HG03460 (cell line): ENCODE data around the gene DNTTIP2.
"Not testable (repeated sequence)": the region's sequence is repeated elsewhere in the genome, so short reads cannot be mapped to it uniquely, and the experiment has no call there.

Source experiments
- ATAC-seq: cut with Tn5 transposase; IDR thresholded peaks from one replicate; pipeline ENCODE4 v1.9.1; 2021; ENCODE audit not compliant: unreplicated experiment

DNTTIP2 gene

DNA sequence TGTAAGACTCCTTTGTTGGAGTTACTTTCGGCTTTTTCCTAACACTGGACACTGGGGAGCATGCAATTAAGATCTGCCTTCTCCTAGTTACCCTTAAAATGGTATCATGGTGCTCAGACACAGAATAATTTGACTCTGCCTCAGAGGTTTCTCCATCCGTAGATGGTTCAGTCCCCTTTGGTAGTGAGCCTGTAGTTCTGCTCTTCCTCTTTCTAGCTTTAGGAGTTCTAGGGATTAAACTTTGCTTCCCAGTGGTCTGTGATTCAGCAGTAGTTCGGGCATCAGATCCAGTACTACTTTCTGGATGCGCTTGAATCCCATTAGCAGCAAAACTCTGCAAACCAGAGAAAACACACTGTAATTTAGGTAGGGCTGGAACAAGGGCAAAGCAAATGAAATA, 1.5 kb downstream of the DNTTIP2 start:
- ATAC-seq: no peak

DNA sequence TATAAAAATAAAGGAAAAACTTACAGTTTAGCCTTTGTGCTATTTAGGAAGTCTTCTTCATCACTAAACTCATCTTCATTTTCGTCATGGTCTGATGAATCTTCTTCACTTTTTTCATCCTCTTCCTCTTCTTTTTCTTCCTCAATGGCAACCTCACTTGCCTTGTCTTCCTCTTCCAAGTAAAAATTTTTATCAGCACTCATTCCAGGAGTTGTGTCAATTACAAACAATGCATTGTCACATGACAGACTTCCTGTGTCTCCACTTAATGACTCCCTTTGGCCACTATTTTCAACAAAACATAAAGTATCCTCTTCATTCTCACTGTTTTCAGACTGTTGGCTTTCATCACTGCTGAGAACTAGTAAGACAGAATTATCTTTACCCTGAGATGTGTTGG, 2.8 kb downstream of the DNTTIP2 start:
- ATAC-seq: no peak

DNA sequence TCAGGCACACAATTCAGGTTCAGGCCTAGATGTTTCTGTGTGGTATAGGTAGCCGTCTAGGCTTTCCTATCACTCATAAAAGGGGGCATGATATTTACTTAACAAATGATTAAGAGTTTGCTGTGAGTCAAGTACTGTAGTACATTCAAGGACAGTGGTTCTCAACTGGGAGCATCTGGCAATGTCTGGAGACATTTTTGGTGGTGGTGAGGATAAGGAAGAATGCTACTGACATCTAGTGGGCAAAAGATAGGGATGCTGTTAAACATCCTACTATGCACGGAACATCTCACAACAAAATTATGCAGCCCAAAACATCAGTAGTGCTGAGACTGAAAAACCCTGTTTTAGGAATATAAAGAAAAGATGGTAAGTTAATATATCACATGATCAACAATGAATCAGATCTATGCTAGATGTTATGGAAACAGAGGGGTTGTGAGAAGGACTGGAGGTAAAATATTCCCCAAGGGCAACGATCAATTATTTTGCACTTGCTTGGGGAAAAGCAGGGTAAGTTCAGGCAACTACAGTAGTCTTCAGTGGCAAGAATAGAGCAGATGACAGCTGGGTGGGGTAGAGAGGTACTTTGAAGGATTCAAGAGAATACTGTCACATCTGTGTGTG, 4.9 kb downstream of the DNTTIP2 start:
- no peak for ATAC-seq

DNA sequence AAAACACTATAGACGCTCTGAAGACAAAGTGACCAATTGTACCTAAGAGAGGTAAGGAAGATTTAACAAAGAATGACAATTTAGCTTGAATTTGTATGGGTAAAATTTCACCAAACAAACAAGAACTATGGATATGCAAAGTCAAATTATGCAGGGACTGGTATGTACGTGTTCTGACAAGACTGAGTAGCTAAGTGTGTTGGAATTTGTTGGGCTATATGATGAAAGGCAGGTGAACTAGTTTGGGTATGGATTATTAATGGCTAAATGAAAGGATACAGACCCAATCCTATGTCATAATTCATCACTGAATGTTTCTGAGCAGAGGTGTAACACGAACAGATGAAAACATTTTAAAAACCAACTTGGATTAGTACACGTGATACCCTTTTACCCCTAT, 7.6 kb downstream of the DNTTIP2 start:
- ATAC-seq: no peak

- ATAC-seq: no peak
Measured at GRCh38 chr1:93869653-93870052, 9.4 kb downstream of the DNTTIP2 start.

DNA sequence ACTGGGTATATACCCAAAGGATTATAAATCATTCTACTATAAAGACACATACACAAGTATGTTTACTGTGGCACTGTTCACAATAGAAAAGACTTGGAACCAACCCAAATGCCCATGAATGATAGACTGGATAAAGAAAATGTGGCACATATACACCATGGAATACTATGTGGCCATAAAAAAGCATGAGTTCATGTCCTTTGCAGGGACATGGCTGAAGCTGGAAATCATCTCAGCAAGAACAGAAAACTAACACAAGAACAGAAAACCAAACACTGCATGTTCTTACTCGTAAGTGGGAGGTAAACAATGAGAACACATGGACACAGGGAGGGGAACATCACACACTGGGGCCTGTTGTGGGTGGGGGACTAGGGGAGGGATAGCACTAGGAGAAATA, 10.5 kb downstream of the DNTTIP2 start:
- ATAC-seq: not testable (repeated sequence)

- ATAC-seq: no peak
Measured at GRCh38 chr1:93865253-93865652, 13.8 kb downstream of the DNTTIP2 start.

DNA sequence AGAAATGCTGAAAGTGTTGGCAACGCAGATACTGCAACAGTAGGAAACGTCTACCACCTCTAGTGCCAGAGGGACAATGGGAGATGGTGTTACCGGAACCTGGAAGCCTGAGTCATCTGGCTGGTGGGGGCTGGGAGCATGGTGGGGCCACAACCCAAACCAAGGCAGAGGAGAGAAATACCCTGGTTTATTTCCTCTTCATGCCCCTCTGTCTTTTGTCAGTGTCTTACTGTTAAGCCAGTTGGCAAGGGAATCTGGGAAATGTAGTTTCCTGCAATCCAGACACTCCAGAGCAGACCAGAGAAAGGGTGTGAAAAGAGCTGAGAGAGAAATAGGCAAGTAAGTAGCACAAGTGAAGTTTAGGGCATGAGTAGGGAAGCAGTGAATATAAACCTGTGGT, 14.8 kb downstream of the DNTTIP2 start:
- ATAC-seq: no peak

- not testable (repeated sequence) for ATAC-seq
Measured at GRCh38 chr1:93857653-93858052, 21.4 kb downstream of the DNTTIP2 start.

GRCh38 chr1:93855983-93856382, 23.0 kb downstream of the DNTTIP2 start:
- ATAC-seq: not testable (repeated sequence)

DNA sequence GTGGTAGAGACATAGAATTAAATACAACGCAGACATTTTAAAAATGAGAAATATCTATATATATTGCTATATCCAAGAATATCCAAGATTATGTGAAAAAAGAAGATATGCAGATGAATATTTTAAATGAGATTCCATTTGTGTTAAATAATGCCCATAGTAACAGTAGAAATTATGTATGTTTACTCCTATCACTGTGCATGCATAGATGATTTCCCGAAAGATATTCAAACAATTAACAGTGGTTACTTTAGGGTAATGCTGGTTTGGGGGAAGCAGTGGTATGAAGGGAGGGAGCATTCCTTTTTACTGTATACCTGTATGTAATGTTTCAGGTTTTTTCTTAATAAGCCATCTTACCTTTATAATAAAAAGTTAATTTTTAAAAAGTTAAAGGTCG, 25.1 kb downstream of the DNTTIP2 start:
- no peak for ATAC-seq

DNA sequence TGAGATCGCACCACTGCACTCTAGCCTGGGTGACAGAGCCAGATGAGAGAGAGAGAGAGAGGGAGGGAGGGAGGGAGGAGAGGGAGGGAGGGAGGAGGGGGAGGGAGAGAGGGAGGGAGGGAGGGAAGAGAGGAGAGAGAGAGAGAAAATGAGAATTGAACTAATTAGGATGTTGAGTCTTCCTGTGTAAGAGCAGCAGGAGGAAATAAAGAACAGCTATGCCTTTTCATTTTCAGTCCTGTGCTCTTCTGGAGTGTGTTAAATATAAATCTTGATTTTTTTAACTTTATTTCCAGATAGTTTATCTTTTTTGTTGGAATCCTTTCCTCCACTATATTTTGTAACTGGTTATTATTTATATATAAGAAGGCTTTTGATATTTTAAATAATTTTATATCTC, 27.1 kb downstream of the DNTTIP2 start:
- ATAC-seq: no peak

- no peak for ATAC-seq
Measured at GRCh38 chr1:93851327-93851712, 27.7 kb downstream of the DNTTIP2 start.

DNA sequence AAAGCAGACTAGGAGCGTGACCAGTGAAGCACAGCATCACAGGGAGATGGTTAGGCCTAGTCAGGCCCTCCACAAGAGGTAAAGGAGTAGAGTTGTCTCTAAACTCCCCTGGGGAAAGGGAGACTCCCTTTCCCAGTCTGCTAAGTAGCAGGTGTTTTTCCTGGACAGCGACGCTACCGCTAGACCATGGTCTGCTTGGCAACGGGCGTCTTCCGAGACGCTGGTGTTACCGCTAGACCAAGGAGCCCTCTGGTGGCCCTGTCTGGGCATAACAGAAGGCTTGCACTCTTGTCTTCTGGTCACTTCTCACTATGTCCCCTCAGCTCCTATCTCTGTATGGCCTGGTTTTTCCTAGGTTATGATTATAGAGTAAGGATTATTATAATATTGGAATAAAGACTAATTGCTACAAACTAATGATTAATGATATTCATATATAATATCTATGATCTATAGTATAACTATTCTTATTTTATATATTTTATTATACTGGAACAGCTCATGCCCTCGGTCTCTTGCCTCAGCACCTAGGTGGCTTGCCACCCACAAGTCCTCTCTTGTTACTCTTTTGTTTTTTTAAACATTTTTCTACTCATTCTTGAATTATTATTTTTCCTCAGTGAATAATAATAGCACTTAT, 28.2 kb downstream of the DNTTIP2 start:
- ATAC-seq: not testable (repeated sequence)

GRCh38 chr1:93848350-93848883, 30.6 kb downstream of the DNTTIP2 start:
- no peak for ATAC-seq

DNA sequence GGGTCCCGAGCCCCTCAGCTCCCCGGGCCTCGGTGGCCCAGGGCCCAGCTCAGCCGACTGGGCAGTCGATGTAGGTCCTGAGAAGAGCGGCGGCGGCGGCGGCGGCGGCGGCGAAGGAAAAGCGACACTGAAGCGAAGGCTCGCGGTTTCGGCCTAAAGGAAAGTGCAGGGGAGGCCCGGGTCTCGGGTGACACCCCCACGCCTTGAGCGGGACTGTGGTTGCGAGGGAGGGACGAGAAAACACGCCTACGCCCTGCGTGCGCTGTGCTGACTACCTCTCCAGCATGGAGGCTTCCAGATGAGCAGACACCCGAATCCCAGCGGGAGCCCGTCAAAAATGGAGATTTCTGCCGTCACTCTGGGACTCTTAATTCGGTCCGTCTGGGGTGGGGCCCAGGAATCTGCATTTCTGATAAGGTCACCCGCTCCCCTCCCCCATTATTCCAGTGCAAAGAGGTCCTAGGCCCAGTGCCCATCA, 31.2 kb downstream of the DNTTIP2 start:
- peak; percentile 21 for ATAC-seq

DNA sequence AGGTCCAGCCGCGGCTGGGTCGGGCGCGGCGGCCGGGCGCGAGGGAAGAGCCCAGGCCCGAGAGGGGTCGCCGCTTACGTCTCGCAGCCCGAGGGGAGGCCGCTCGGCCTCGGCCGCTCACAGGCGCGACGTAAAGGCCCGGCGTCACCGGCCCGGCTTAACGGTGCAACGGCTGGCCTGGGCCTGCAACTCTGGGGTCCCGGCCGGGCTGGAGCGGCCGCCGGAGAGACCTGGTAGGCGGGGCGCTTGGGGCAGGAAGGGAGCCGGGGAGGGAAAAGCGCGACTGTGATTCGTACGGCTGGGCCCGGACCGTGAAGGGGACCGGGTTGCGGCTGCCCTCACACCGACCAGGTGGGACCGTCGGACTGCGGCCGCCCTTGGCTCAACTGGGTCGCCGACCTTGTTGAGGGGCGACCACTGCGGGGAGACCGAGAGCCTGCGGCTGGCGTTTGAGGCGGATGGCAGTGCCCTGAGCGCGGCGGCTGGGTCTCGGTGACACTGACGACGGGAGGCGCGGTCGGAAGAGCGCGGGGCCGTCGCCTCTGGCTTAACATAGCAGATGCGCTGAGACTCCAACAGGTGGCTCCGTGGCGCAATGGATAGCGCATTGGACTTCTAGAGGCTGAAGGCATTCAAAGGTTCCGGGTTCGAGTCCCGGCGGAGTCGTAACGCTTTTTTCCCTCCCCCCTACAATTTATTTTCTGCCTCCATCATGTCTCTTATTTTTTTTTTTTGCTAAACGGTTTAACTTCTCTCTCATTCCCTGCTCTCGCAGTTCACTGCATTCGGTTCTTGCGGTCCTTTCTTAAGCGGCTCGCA, 31.8 kb downstream of the DNTTIP2 start:
- peak; percentile 65 for ATAC-seq

DNA sequence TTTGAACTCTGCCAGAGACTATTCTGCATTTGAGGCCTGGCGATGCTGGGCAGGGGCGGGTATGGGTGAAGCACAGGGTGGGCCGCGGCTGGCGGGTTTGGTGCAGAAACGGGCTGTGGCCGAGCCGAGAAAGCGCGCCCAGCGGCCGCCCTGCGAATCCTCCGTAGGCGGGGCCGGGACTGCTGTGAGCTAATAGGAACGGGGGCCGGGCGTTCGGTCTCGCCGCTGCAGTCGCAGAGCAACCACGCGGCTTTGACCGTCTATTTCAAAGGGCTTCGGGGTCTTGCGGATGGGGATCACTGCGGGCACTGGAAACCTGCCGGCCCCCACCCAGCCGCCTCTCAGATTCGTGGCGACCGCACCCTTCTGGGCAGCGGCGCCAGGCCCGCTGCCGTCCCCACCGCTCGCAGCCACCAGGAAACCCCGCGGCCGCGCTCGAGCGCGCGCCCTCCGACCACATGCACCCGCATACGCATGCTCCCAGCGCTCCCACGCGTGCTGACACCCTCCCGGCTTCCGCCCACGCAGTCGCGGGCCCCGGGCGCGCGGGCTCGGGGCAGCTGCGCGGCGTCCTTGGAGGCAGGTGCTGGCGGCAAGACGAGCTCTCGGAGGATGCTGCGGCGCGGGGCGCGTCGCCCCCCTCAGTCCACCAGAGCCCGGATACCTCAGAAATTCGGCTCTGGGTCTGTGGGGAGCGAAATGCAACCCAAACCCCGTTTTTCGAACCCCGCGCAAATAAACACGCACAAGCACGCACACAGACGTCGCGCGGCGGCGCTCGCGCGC, 32.6 kb downstream of the DNTTIP2 start:
- peak; percentile 49 for ATAC-seq

GRCh38 chr1:93845538-93846205, 33.3 kb downstream of the DNTTIP2 start:
- peak; percentile 7 for ATAC-seq

DNA sequence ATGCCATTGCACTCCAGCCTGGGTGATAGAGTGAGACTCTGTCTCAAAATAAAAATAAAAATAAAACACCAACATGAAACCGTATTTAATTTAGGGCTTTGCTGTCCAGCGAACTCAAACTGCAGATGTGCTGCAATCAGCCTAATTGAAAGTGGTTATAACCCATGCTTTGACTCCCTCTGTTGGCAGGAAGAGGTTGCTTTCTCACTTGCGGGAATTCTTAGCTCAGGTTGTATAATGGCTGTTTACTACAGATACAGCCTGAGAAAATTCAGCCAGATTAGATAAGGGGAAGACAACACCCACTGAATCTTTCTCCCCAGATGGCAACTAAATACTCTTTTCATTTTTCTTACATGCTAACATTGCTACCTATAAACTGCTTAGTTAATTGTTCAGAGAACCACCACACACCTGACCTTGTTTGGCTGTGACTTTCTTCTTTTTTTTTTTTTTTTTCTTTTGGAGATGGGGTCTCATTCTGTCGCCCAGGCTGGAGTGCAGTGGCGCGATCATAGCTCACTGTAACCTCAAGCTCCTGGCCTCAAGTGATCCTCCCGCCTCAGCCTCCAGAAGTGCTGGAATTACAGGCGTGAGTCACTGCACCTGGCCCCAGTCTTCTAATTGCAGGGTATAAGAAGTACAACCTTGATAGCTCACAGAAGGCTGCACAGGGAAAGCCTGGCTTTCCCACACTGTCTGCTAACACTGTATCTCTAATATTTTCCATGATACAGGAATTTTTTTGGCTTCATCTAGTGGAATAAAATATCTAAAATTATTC, 34.6 kb downstream of the DNTTIP2 start:
- no peak for ATAC-seq
